ENCODE measurements around the gene COMMD7. TPM values are rescaled to one million over a fixed set of nuclear protein-coding genes. Genes with fewer than 3 reads are reported as not detected.

The COMMD7 gene
- total and polyA plus RNA-seq, 2 of the 4 experiments (the other 2 are of a cell fraction), result 51.8 to 67.5 TPM

DNA sequence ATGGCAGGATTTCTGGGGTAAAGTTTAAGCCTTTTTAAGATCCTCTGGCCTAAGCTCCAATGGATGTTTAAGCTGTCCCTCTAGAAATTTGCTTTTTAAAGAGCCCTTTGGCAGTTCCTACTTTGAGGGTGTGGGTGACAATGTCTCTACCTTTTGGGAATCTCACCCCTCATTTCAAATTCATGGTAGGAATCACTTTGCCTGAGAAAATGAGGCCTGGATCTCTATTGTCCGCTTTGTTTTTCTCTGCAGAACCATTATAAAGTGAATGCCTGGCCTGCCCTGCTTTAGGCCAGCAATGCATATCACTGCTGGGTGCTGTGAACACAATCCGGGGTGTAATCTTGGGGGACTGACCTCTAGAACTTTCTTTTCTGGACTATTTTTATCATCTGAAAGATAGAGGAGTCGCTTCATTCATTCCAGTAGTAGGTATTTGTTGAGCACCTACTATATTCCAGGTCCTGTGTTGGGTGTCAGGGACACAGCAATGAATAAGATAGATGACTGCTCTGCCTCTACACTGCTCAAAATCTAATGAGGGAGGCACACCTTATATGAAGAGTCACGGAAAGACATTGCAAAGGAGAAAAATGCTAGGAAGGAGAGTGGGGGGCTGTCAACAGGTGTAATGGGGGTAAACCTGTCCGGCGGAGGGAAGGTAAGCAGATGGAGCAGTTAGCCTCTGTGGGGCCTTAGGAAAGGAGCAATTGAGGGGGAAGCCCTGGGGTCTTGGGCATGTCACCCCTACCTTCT, 8.6 kb upstream of the COMMD7 start:
- 50% methylated on average over 1 of the region's 6 CpGs; no CpG with 5 or more reads in 1 of the 2 experiments for WGBS, 2 experiments (ENCODE audit: extremely low coverage in 2 of 2, insufficient read length in 1 of 2)
- H3K23ac ChIP-seq (ENCODE audit: low read depth, low read length), result no peak overlapping the region
- H3K27me3 ChIP-seq (ENCODE audit: control insufficient read depth, insufficient read depth, low read length), result no peaks in the 10 kb centered on the region
- no peaks in the 10 kb centered on the region for H3K79me1 ChIP-seq (ENCODE audit: low read depth in 1 of 2, low read length in 2 of 2)
- BruUV-seq (replicated peaks), result no TSS peak
- H3K9ac ChIP-seq (ENCODE audit: low read depth, low read length), result no peak overlapping the region
- H3K4me1 ChIP-seq (ENCODE audit: control insufficient read depth, insufficient read depth, low read length), result peaks cover 13% of the 10 kb centered on the region
- H4K8ac ChIP-seq (ENCODE audit: low read depth in 2 of 2, low read length in 2 of 2), result peak overlapping the region; percentile 9 to 74; a peak in 2 of 4 replicates
- no peak overlapping the region for H3K56ac ChIP-seq (ENCODE audit: extremely low read depth, insufficient read depth, low read length)
- peak overlapping the region; percentile 90 for H2AFZ ChIP-seq (replicated peaks; ENCODE audit: low read length, poor library complexity)
- peak overlapping the region; percentile 86 for H3K4ac ChIP-seq (ENCODE audit: low read depth, low read length)
- peak overlapping the region; percentile 57 for H4K91ac ChIP-seq (ENCODE audit: insufficient read depth, low read depth, low read length)
- dilution Hi-C loops (cut with HindIII; ENCODE audit: low sequenced_read_pairs, unreplicated experiment), result no loop called here
- no peak for ATAC-seq (ENCODE audit: low read depth)
- peak overlapping the region; percentile 70 for H2AK9ac ChIP-seq (replicated peaks; ENCODE audit: low read depth, low read length, poor library complexity)
- POLR2A ChIA-PET (ENCODE audit: unreplicated experiment), result interaction anchor here (1.1 kb wide), 1 partner anchor 9 kb away, joined by 4 read pairs; the partner anchor contains the start of gene COMMD7
- CTCF ChIA-PET, result no interaction called here
- no peaks in the 10 kb centered on the region for H3K9me3 ChIP-seq (ENCODE audit: control insufficient read depth, insufficient read depth, low read length)
- peak overlapping the region; percentile 72; the same call in 1 of the 2 replicates for H4K5ac ChIP-seq (ENCODE audit: low read depth, low read length)
- peak overlapping the region; percentile 84 for H2AK5ac ChIP-seq (ENCODE audit: low read depth, low read length)
- H2BK15ac ChIP-seq (ENCODE audit: low read depth, low read length), result peak overlapping the region; percentile 88; the same call in 2 of the 3 replicates
- H3K14ac ChIP-seq (replicated peaks; ENCODE audit: low read depth, low read length), result peak overlapping the region; percentile 32
- in situ Hi-C loops (cut with MboI; ENCODE audit: low sequenced_read_pairs), result no loop called here
- peak overlapping the region; percentile 62; the same call in 1 of the 2 replicates for H3K18ac ChIP-seq (ENCODE audit: low read depth, low read length)
- peaks cover 13% of the 10 kb centered on the region for H3K9me1 ChIP-seq (ENCODE audit: insufficient read depth, low read length)
- TF ChIP-seq MAFK (IDR thresholded peaks at IDR 0.05; ENCODE audit: low read depth, low read length) (no peak), FOS (IDR thresholded peaks at IDR 0.05; ENCODE audit: low read depth, low read length) (no peak), POLR2A (IDR thresholded peaks at IDR 0.05; ENCODE audit: low read depth, low read length) (no peak)
- TF ChIP-seq, protein P1, sequence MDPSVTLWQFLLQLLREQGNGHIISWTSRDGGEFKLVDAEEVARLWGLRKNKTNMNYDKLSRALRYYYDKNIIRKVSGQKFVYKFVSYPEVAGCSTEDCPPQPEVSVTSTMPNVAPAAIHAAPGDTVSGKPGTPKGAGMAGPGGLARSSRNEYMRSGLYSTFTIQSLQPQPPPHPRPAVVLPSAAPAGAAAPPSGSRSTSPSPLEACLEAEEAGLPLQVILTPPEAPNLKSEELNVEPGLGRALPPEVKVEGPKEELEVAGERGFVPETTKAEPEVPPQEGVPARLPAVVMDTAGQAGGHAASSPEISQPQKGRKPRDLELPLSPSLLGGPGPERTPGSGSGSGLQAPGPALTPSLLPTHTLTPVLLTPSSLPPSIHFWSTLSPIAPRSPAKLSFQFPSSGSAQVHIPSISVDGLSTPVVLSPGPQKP (IDR thresholded peaks at IDR 0.05; ENCODE audit: borderline replicate concordance, low read depth, low read length), result no peak
- H2BK120ac ChIP-seq (ENCODE audit: low read depth, low read length), result peak overlapping the region; percentile 55; the same call in 1 of the 2 replicates
- peak overlapping the region; percentile 55 for H2BK5ac ChIP-seq (ENCODE audit: low read depth, low read length, poor library complexity, severe bottlenecking)
- no peaks in the 10 kb centered on the region for H4K20me1 ChIP-seq (ENCODE audit: insufficient read depth, low read length)
- H2BK20ac ChIP-seq (ENCODE audit: low read depth, low read length), result peak overlapping the region; percentile 90
- H3K4me3 ChIP-seq (ENCODE audit: insufficient read depth, low read depth, low read length), result no peak overlapping the region
- no peak for DNase-seq
- H3K36me3 ChIP-seq (ENCODE audit: control insufficient read depth, insufficient read depth, low read length), result no peaks in the 10 kb centered on the region
- H3K27ac ChIP-seq (ENCODE audit: insufficient read depth, low read length), result peak overlapping the region; percentile 27; the same call in 1 of the 2 replicates
- peak overlapping the region; percentile 55; the same call in 1 of the 2 replicates for H3K4me2 ChIP-seq (ENCODE audit: low read depth, low read length)
- intact Hi-C loops (cut with micrococcal nuclease), result no loop called here

All from IMR-90 (cell line).